Bronchial epithelial cell (primary cell): ENCODE measurements around the gene COL20A1. TPM values are rescaled to one million over a fixed set of nuclear protein-coding genes. Genes with fewer than 3 reads are reported as not detected.

Experiments
- DNase-seq: peaks from one replicate; pipeline ENCODE4 v3.0.0-alpha.2; 2010; ENCODE audit warnings: low read depth
- FAIRE-seq: peaks from 2 replicates; lab custom pipeline; 2011; peaks lifted over from hg19 to GRCh38; lab: Jason Lieb, UNC
- H3K27me3 ChIP-seq: 2 replicates; pipeline ENCODE4 v1.5.1; 2011; ENCODE audit warnings: low read length; ENCODE audit not compliant: control insufficient read depth, insufficient read depth
- H3K36me3 ChIP-seq: 2 replicates; pipeline ENCODE4 v1.5.1; 2011; ENCODE audit warnings: low read length; ENCODE audit not compliant: control insufficient read depth, insufficient read depth
- H3K4me3 ChIP-seq: 2 replicates; pipeline ENCODE4 v1.5.1; 2011; ENCODE audit warnings: mild to moderate bottlenecking, low read depth, low read length, control low read depth
- total RNA-seq: library from RNA; depleted of rRNA; stranded (reverse); fragments of >200 nt; gene quantifications from 2 replicates; pipeline ENCODE4 v1.2.1, GENCODE V29; 2014
- TF ChIP-seq, protein P1 (sequence below): IDR thresholded peaks from 2 replicates; pipeline ENCODE4 v1.5.1; 2011; ENCODE audit warnings: mild to moderate bottlenecking, moderate library complexity, low read length, control low read depth, inconsistent platforms; ENCODE audit not compliant: insufficient read depth, severe bottlenecking

The COL20A1 gene
- total RNA-seq, 1 donor from 2014 or later = not detected

GRCh38 chr20:63342561-63343459, 49.8 kb downstream of the COL20A1 start:
- no peaks in the 10 kb centered on the region for H3K36me3 ChIP-seq
- TF ChIP-seq, protein P1, sequence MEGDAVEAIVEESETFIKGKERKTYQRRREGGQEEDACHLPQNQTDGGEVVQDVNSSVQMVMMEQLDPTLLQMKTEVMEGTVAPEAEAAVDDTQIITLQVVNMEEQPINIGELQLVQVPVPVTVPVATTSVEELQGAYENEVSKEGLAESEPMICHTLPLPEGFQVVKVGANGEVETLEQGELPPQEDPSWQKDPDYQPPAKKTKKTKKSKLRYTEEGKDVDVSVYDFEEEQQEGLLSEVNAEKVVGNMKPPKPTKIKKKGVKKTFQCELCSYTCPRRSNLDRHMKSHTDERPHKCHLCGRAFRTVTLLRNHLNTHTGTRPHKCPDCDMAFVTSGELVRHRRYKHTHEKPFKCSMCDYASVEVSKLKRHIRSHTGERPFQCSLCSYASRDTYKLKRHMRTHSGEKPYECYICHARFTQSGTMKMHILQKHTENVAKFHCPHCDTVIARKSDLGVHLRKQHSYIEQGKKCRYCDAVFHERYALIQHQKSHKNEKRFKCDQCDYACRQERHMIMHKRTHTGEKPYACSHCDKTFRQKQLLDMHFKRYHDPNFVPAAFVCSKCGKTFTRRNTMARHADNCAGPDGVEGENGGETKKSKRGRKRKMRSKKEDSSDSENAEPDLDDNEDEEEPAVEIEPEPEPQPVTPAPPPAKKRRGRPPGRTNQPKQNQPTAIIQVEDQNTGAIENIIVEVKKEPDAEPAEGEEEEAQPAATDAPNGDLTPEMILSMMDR = no peak
- no peak for FAIRE-seq

DNA sequence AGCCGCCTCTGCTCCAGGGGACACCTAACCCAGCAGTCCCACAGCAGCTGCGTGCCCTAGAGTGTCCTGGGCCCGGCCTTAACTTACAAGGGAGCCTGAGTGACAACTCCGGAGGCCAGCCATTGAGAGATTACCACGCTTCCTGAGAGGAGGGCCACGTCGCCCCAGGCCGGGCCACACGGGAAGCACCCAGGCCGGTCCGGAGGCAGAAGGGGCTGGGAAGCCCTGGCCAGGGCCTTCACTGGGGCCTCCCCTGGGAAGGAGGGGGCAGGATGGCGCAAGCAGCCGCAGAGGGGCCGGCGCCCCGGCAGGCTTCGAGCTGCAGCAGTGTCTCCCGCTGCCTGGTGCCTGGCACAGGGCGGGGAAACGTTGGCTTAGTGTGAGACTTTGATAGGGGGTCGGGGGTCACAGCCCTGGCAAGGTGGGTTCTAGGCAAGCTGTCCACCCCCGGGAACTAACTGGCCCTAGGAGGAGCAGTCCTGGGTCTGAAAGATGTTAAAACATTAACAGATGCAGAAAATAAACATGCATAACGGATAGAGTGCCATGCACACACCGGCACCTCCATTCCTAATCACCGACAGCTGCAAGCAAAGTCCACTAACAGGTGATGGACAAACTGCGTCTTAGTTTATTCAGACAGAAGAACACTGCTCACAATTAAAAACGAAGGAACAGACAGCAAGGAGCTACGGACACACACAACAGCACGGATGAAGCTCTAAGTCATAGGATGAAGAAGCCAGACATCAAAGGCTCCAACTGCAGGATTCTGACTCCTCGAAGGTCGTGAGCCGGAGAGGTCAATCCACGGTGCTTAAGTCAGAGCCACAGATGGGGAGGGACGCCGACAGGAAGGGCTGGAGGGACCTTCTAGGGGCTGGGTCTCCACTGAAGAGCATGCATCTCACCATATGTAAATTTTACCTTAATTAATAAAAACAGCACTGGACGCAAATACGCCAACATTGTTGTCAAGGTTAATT, 50.8 kb downstream of the COL20A1 start:
- no peaks in the 10 kb centered on the region for H3K36me3 ChIP-seq
- FAIRE-seq (peak; percentile 18), DNase-seq (no peak)
- no peaks in the 10 kb centered on the region for H3K27me3 ChIP-seq
- TF ChIP-seq, protein P1 = no peak
- H3K4me3 ChIP-seq = no peak overlapping the region

More at GRCh38 chr20:63342561-63343459, 49.8 kb downstream of the COL20A1 start:
- no peak overlapping the region for H3K4me3 ChIP-seq
- no peak for DNase-seq
- no peaks in the 10 kb centered on the region for H3K27me3 ChIP-seq

GRCh38 chr20:63344616-63345327, 51.8 kb downstream of the COL20A1 start:
- no peaks in the 10 kb centered on the region for H3K36me3 ChIP-seq
- no peaks in the 10 kb centered on the region for H3K27me3 ChIP-seq
- TF ChIP-seq, protein P1 = no peak
- no peak for FAIRE-seq
- DNase-seq = no peak
- H3K4me3 ChIP-seq = no peak overlapping the region

GRCh38 chr20:63345328-63346100, 52.5 kb downstream of the COL20A1 start:
- H3K27me3 ChIP-seq = no peaks in the 10 kb centered on the region
- TF ChIP-seq, protein P1 = no peak
- DNase-seq (no peak), FAIRE-seq (no peak)
- no peaks in the 10 kb centered on the region for H3K36me3 ChIP-seq
- H3K4me3 ChIP-seq = no peak overlapping the region
